ENCODE measurements around the gene PCDH18. TPM values are rescaled to one million over a fixed set of nuclear protein-coding genes. Genes with fewer than 3 reads are reported as not detected.
"Not testable (repeated sequence)": the region's sequence is repeated elsewhere in the genome, so short reads cannot be mapped to it uniquely, and the experiment has no call there.

Gene PCDH18
- total and polyA plus RNA-seq, 7 experiments from 2014 or later: 0.05 to 0.33 (median 0.12) TPM; not detected in 2

DNA sequence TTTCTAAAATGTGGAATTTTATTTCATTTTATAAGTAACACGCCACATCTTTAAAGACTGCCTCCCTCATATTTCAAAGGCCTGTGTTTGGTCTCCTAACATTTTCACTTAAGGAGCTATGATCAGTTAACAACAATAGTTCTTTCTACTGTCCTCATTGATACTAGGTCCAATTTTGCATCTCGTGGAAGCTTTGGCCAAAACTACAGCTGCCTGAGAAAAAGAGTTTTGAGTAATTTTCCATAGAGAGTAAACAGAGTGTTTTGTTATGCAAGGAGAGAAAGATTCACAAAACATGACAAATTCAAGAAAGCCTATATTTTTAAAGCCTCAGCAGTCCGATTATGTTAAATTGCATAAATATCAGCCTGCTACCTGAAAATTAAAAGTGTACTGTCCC lies 11.4 kb upstream of the PCDH18 start:
- ChIA-PET CTCF (interaction anchor here (0.7 kb wide), 1 partner anchor 120 kb away, joined by 4 read pairs; no protein-coding TSS in a partner anchor), POLR2A (no interaction called here)
- Histone ChIP-seq H3K4me3 (ENCODE audit: low read length) (no peak overlapping the region), H3K36me3 (ENCODE audit: control insufficient read depth in 2 of 3, insufficient read depth in 3 of 3, low read length in 3 of 3) (no peaks in the 10 kb centered on the region), H3K27me3 (ENCODE audit: control insufficient read depth in 2 of 2, insufficient read depth in 2 of 2, low read length in 2 of 2) (no peaks in the 10 kb centered on the region), H3K27ac (ENCODE audit: low read depth, low read length) (no peak overlapping the region), H3K9me3 (ENCODE audit: control insufficient read depth in 2 of 3, low read length in 3 of 3) (no peaks in the 10 kb centered on the region), H3K4me1 (ENCODE audit: control insufficient read depth in 2 of 2, insufficient read depth in 2 of 2, low read length in 2 of 2) (no peaks in the 10 kb centered on the region)
- intact Hi-C loops (cut with micrococcal nuclease): no loop called here
- ATAC-seq (no peak), DNase-seq (no peak)
- H3K9me3 Mint-ChIP-seq: peaks cover 0 to 5% (median 0%) of the 10 kb centered on the region in 11 donors
- no peak overlapping the region for H3K27ac Mint-ChIP-seq
- no peaks in the 10 kb centered on the region for H3K36me3 Mint-ChIP-seq
- H3K27me3 Mint-ChIP-seq: no peaks in the 10 kb centered on the region
- peaks cover 0 to 5% (median 0%) of the 10 kb centered on the region in 7 donors for H3K4me1 Mint-ChIP-seq
- H3K4me3 Mint-ChIP-seq: no peak overlapping the region

DNA sequence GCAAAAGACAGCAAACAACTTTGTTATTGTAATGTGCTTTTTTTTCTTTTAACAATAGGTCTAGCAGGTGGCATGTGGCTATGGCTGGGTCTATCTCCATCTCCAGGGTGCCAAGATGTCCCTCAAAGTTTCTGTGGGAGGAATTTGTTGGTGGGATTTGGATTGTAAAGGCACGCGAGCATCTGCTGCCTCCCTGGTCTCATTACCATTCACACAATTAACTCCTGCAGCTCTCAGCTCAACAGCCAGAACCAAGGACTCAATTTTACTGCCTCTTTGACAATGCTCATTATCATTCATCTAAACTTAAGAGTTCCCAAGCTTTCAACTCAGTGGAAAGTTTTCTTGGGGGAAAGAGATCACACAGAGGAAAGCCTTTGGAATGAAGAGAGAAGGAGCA lies 10.9 kb upstream of the PCDH18 start:
- no peak for ATAC-seq
- Mint-ChIP-seq H3K4me3 (no peak overlapping the region), H3K36me3 (no peaks in the 10 kb centered on the region), H3K27ac (no peak overlapping the region), H3K9me3 (peaks cover 0 to 5% (median 0%) of the 10 kb centered on the region in 11 donors), H3K27me3 (no peaks in the 10 kb centered on the region), H3K4me1 (peaks cover 0 to 5% (median 0%) of the 10 kb centered on the region in 7 donors)
- no peak overlapping the region for H3K27ac ChIP-seq (ENCODE audit: low read depth, low read length)
- no peaks in the 10 kb centered on the region for H3K27me3 ChIP-seq (ENCODE audit: control insufficient read depth in 2 of 2, insufficient read depth in 2 of 2, low read length in 2 of 2)
- no peaks in the 10 kb centered on the region for H3K36me3 ChIP-seq (ENCODE audit: control insufficient read depth in 2 of 3, insufficient read depth in 3 of 3, low read length in 3 of 3)
- no peaks in the 10 kb centered on the region for H3K4me1 ChIP-seq (ENCODE audit: control insufficient read depth in 2 of 2, insufficient read depth in 2 of 2, low read length in 2 of 2)
- no peak for DNase-seq
- intact Hi-C loops (cut with micrococcal nuclease): no loop called here
- no peak overlapping the region for H3K4me3 ChIP-seq (ENCODE audit: low read length)
- no peaks in the 10 kb centered on the region for H3K9me3 ChIP-seq (ENCODE audit: control insufficient read depth in 2 of 3, low read length in 3 of 3)
- CTCF ChIA-PET: no interaction called here
- POLR2A ChIA-PET: no interaction called here

DNA sequence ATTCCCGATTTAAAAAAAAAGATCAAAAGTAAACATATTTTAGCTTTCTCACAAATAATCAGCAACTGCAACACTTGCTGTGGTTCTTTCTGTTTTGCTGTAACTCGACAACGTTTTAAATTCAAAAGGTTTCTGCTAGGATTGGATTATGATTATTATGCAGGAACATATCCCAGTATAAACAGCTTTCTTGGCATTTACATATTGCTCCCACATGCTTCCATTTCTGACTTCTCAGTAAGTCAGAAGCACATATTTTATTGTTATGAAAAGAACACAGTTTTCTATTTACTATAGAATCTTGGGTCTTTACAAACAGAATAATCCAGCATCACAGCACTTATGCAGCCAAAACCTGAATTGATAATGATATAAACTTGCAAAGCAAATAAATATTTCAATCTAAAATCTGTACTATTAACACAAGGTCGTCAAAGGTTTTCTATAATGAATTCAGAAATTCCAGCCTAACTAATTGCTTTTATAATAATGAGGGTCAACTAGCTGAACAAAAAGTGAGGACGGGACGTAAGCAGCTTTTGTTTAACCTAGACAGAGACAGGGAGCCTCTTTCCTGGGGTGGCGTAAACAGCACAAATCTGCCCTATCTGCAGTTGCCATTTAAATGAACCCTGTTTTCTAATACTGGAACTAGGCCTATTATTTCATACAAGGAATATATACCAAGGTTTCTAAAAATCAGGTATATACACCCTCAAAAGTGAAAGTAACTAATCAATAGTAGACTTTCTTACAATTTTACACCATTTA lies 9.8 kb upstream of the PCDH18 start:
- Histone ChIP-seq H3K4me3 (ENCODE audit: low read length) (no peak overlapping the region), H3K4me1 (ENCODE audit: control insufficient read depth in 2 of 2, insufficient read depth in 2 of 2, low read length in 2 of 2) (no peaks in the 10 kb centered on the region), H3K9me3 (ENCODE audit: control insufficient read depth in 2 of 3, low read length in 3 of 3) (no peaks in the 10 kb centered on the region), H3K27ac (ENCODE audit: low read depth, low read length) (no peak overlapping the region), H3K27me3 (ENCODE audit: control insufficient read depth in 2 of 2, insufficient read depth in 2 of 2, low read length in 2 of 2) (no peaks in the 10 kb centered on the region), H3K36me3 (ENCODE audit: control insufficient read depth in 2 of 3, insufficient read depth in 3 of 3, low read length in 3 of 3) (no peaks in the 10 kb centered on the region)
- Mint-ChIP-seq H3K9me3 (peaks cover 0 to 7% (median 0%) of the 10 kb centered on the region in 11 donors), H3K27ac (no peak overlapping the region), H3K4me3 (no peak overlapping the region), H3K27me3 (no peaks in the 10 kb centered on the region), H3K36me3 (no peaks in the 10 kb centered on the region), H3K4me1 (peaks cover 0 to 5% (median 0%) of the 10 kb centered on the region in 7 donors)
- intact Hi-C loops (cut with micrococcal nuclease): no loop called here
- DNase-seq: no peak
- no peak for ATAC-seq
- POLR2A ChIA-PET: no interaction called here
- CTCF ChIA-PET: no interaction called here

DNA sequence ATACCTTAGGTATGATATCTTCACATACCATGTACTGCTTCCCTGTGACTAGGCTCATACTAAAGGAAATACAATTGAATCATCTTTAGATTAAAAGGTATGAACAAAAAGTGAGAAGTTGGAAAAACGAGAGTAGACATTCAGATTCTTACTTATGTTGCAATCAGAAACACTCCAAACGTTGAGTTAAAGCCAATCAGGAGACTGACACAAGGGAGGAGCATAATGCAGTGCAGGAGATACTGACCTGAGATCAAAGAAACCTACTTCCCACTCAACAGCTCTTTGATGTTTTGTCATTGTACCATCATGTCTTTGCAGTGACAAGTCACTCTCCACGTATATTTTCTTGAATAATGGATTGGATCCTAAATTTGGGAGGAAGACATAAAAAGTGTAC lies 8.9 kb upstream of the PCDH18 start:
- POLR2A ChIA-PET: no interaction called here
- CTCF ChIA-PET: no interaction called here
- ATAC-seq: no peak
- H3K27ac Mint-ChIP-seq: no peak overlapping the region
- H3K27me3 Mint-ChIP-seq: no peaks in the 10 kb centered on the region
- Histone ChIP-seq H3K27ac (ENCODE audit: low read depth, low read length) (no peak overlapping the region), H3K9me3 (ENCODE audit: control insufficient read depth in 2 of 3, low read length in 3 of 3) (no peaks in the 10 kb centered on the region), H3K27me3 (ENCODE audit: control insufficient read depth in 2 of 2, insufficient read depth in 2 of 2, low read length in 2 of 2) (no peaks in the 10 kb centered on the region), H3K4me1 (ENCODE audit: control insufficient read depth in 2 of 2, insufficient read depth in 2 of 2, low read length in 2 of 2) (no peaks in the 10 kb centered on the region), H3K36me3 (ENCODE audit: control insufficient read depth in 2 of 3, insufficient read depth in 3 of 3, low read length in 3 of 3) (no peaks in the 10 kb centered on the region), H3K4me3 (ENCODE audit: low read length) (no peak overlapping the region)
- peaks cover 0 to 8% (median 0%) of the 10 kb centered on the region in 11 donors for H3K9me3 Mint-ChIP-seq
- H3K36me3 Mint-ChIP-seq: no peaks in the 10 kb centered on the region
- H3K4me3 Mint-ChIP-seq: no peak overlapping the region
- peaks cover 0 to 5% (median 0%) of the 10 kb centered on the region in 7 donors for H3K4me1 Mint-ChIP-seq
- intact Hi-C loops (cut with micrococcal nuclease): no loop called here
- DNase-seq: no peak

DNA sequence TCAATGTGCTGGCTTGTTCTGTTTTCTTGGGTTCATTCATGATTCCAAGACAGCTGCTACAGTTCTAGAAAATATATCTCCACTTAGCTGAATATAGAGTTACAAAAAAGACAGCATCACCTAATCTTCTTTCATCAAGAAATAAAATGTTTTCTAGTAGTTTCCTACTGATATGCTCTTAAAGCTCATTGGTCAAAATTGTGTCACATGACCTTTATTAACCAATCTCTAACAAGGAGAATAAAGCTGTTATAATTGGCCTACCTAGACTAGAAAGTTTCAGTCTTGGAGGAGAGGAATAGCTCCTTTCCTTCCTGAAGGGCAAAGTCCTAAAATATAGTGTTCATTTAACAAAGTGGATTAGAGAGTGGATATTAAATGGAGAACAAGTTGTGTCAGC lies 8.1 kb upstream of the PCDH18 start:
- H3K4me1 Mint-ChIP-seq: peaks cover 0 to 5% (median 0%) of the 10 kb centered on the region in 7 donors
- Histone ChIP-seq H3K36me3 (ENCODE audit: control insufficient read depth in 2 of 3, insufficient read depth in 3 of 3, low read length in 3 of 3) (no peaks in the 10 kb centered on the region), H3K9me3 (ENCODE audit: control insufficient read depth in 2 of 3, low read length in 3 of 3) (no peaks in the 10 kb centered on the region), H3K4me3 (ENCODE audit: low read length) (no peak overlapping the region), H3K27ac (ENCODE audit: low read depth, low read length) (no peak overlapping the region), H3K4me1 (ENCODE audit: control insufficient read depth in 2 of 2, insufficient read depth in 2 of 2, low read length in 2 of 2) (no peaks in the 10 kb centered on the region), H3K27me3 (ENCODE audit: control insufficient read depth in 2 of 2, insufficient read depth in 2 of 2, low read length in 2 of 2) (no peaks in the 10 kb centered on the region)
- CTCF ChIA-PET: no interaction called here
- intact Hi-C loops (cut with micrococcal nuclease): no loop called here
- no peak overlapping the region for H3K27ac Mint-ChIP-seq
- H3K9me3 Mint-ChIP-seq: peaks cover 0 to 4% (median 0%) of the 10 kb centered on the region in 11 donors
- no peaks in the 10 kb centered on the region for H3K27me3 Mint-ChIP-seq
- DNase-seq: no peak
- no peak for ATAC-seq
- H3K36me3 Mint-ChIP-seq: no peaks in the 10 kb centered on the region
- POLR2A ChIA-PET: no interaction called here
- no peak overlapping the region for H3K4me3 Mint-ChIP-seq

DNA sequence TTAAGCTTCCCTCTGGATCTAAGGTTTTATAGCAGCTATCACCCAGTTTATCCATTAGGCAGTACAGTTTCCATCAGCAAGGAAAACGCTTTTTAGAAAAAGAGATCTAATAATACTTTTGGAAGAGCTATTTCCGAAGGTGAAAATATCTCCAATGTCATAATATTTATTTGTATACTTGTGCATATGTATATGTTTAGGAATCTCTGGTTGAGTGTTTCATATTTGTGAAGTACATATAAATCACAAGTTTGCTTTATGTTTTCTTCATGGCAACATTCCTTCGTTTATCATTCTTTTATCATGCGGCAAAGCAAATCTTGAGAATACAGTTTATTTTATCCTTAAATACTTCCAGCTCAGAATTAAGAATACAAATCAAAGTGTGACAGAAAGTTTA lies 6.2 kb upstream of the PCDH18 start:
- POLR2A ChIA-PET: no interaction called here
- peaks cover 0 to 4% (median 0%) of the 10 kb centered on the region in 11 donors for H3K9me3 Mint-ChIP-seq
- no peak for ATAC-seq
- Histone ChIP-seq H3K4me1 (ENCODE audit: control insufficient read depth in 2 of 2, insufficient read depth in 2 of 2, low read length in 2 of 2) (no peaks in the 10 kb centered on the region), H3K27me3 (ENCODE audit: control insufficient read depth in 2 of 2, insufficient read depth in 2 of 2, low read length in 2 of 2) (no peaks in the 10 kb centered on the region), H3K36me3 (ENCODE audit: control insufficient read depth in 2 of 3, insufficient read depth in 3 of 3, low read length in 3 of 3) (no peaks in the 10 kb centered on the region), H3K27ac (ENCODE audit: low read depth, low read length) (no peak overlapping the region), H3K9me3 (ENCODE audit: control insufficient read depth in 2 of 3, low read length in 3 of 3) (no peaks in the 10 kb centered on the region), H3K4me3 (ENCODE audit: low read length) (no peak overlapping the region)
- DNase-seq: no peak
- no peaks in the 10 kb centered on the region for H3K36me3 Mint-ChIP-seq
- H3K4me3 Mint-ChIP-seq: no peak overlapping the region
- H3K27me3 Mint-ChIP-seq: peaks cover 0 to 5% (median 0%) of the 10 kb centered on the region in 5 donors
- CTCF ChIA-PET: no interaction called here
- intact Hi-C loops (cut with micrococcal nuclease): no loop called here
- H3K27ac Mint-ChIP-seq: no peak overlapping the region
- peaks cover 0 to 19% (median 7%) of the 10 kb centered on the region in 7 donors for H3K4me1 Mint-ChIP-seq

DNA sequence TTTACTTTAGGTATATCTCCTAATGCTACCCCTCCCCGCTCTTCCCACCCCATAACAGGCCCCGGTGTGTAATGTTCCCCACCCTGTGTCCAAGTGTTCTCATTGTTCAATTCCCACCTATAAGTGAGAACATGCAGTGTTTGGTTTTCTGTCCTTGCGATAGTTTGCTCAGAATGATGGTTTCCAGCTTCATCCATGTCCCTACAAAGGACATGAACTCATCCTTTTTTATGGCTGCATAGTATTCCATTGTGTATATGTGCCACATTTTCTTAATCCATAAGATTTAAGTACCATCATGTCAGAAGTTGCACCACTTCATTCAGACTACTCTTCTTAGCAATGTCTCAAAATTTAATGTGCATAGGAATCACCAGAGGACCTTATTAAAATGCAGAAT lies 5.5 kb upstream of the PCDH18 start:
- H3K36me3 Mint-ChIP-seq; DNase-seq; H3K27me3 Mint-ChIP-seq; H3K4me3 ChIP-seq (ENCODE audit: low read length); H3K9me3 ChIP-seq (ENCODE audit: control insufficient read depth in 2 of 3, low read length in 3 of 3); H3K27me3 ChIP-seq (ENCODE audit: control insufficient read depth in 2 of 2, insufficient read depth in 2 of 2, low read length in 2 of 2); H3K4me1 ChIP-seq (ENCODE audit: control insufficient read depth in 2 of 2, insufficient read depth in 2 of 2, low read length in 2 of 2); CTCF ChIA-PET; H3K4me3 Mint-ChIP-seq; H3K27ac Mint-ChIP-seq; H3K36me3 ChIP-seq (ENCODE audit: control insufficient read depth in 2 of 3, insufficient read depth in 3 of 3, low read length in 3 of 3); H3K9me3 Mint-ChIP-seq; intact Hi-C loops (cut with micrococcal nuclease); POLR2A ChIA-PET; ATAC-seq; H3K27ac ChIP-seq (ENCODE audit: low read depth, low read length): not testable (repeated sequence)
- H3K4me1 Mint-ChIP-seq: peaks cover 0 to 21% (median 7%) of the 10 kb centered on the region in 7 donors

Data from naive thymus-derived CD4-positive, alpha-beta T cell (primary cell).